ENCODE measurements around the gene ASL. TPM values are rescaled to one million over a fixed set of nuclear protein-coding genes. Genes with fewer than 3 reads are reported as not detected.
"Not testable (repeated sequence)": the region's sequence is repeated elsewhere in the genome, so short reads cannot be mapped to it uniquely, and the experiment has no call there.

Gene ASL
- total and polyA plus RNA-seq, 2 experiments from 2014 or later, result 54.5 to 81.0 TPM

- Histone ChIP-seq H3K9ac (peak overlapping the region; percentile 26; the same call in 1 of the 2 replicates), H3K79me2 (ENCODE audit: insufficient read depth) (peaks cover 90% of the 10 kb centered on the region), H3K4me2 (ENCODE audit: unreplicated experiment) (no peak overlapping the region), H2AFZ (no peak overlapping the region), H3K9me3 (ENCODE audit: low read depth) (no peaks in the 10 kb centered on the region), H3F3A (ENCODE audit: insufficient read depth) (peaks cover 12% of the 10 kb centered on the region), H3K4me1 (ENCODE audit: insufficient read depth) (peaks cover 42% of the 10 kb centered on the region), H3K4me3 (no peak overlapping the region), H4K20me1 (ENCODE audit: insufficient read depth) (no peaks in the 10 kb centered on the region; the same call in 1 of the 2 replicates), H3K36me3 (ENCODE audit: low read depth) (peaks cover 18% of the 10 kb centered on the region), H3K27me3 (replicated peaks; ENCODE audit: insufficient read depth) (no peaks in the 10 kb centered on the region), H3K9me2 (ENCODE audit: insufficient read depth) (no peaks in the 10 kb centered on the region), H3K27ac (0 out of 2 replicates have a peak overlapping the region, but pooled peaks have one; percentile 16)
- no peak for TF ChIP-seq EZH2 (IDR thresholded peaks at IDR 0.05; ENCODE audit: insufficient read depth, poor library complexity, severe bottlenecking)
- TF ChIP-seq EZH2phosphoT487 (IDR thresholded peaks at IDR 0.05; ENCODE audit: insufficient read depth, low read depth), result no peak
- in situ Hi-C loops (cut with MboI), result no loop called here
- DNase-seq, result no peak
- WGBS, 2 experiments (ENCODE audit: low coverage in 1 of 2, low lambda C conversion rate in 2 of 2, missing lambda C conversion rate in 2 of 2), result 45 to 52% methylated on average over 3 of the region's 3 CpGs
Observed at GRCh38 chr7:66118603-66119002, 43.0 kb downstream of the ASL start.

DNA sequence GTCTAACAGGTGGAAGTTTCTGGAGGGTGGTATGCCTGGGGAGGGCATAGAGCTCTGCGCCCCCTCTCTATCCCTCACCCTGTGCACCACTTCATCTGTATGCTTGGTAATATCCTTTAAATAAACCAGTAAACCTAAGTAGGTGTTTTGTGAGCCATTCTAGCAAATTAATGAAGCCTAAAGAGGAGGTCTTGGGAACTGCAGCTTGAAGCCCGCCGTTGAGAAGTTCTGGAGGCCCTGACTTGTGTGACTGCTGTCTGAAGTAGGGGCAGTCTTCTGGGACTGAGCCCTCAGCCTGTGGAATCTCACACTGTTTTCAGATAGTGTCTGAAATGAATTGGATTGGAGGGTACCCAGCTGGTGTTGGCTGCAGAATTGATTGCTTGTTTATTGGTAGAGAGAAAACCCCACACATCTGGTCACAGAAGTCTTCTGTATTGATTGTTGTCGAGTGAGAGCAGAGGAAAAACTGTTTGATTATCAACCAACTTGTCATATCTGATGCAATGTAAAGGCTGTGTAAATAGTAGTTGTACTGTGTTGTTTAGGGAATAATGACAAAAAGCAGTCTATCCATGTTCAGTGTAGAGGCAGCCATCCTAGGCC, 43.7 kb downstream of the ASL start:
- Histone ChIP-seq H3K36me3 (ENCODE audit: low read depth) (peaks cover 18% of the 10 kb centered on the region), H3F3A (ENCODE audit: insufficient read depth) (peaks cover 12% of the 10 kb centered on the region), H3K4me2 (ENCODE audit: unreplicated experiment) (peak overlapping the region; percentile 8), H3K79me2 (ENCODE audit: insufficient read depth) (peaks cover 92% of the 10 kb centered on the region), H3K4me1 (ENCODE audit: insufficient read depth) (peaks cover 35% of the 10 kb centered on the region), H2AFZ (no peak overlapping the region), H3K27me3 (replicated peaks; ENCODE audit: insufficient read depth) (no peaks in the 10 kb centered on the region), H3K27ac (0 out of 2 replicates have a peak overlapping the region, but pooled peaks have one; percentile 16), H3K9ac (no peak overlapping the region), H3K9me3 (ENCODE audit: low read depth) (no peaks in the 10 kb centered on the region), H4K20me1 (ENCODE audit: insufficient read depth) (no peaks in the 10 kb centered on the region; the same call in 1 of the 2 replicates), H3K4me3 (no peak overlapping the region), H3K9me2 (ENCODE audit: insufficient read depth) (no peaks in the 10 kb centered on the region)
- TF ChIP-seq EZH2phosphoT487 (IDR thresholded peaks at IDR 0.05; ENCODE audit: insufficient read depth, low read depth) (no peak), EZH2 (IDR thresholded peaks at IDR 0.05; ENCODE audit: insufficient read depth, poor library complexity, severe bottlenecking) (no peak)
- DNase-seq, result no peak
- WGBS, 2 experiments (ENCODE audit: low coverage in 1 of 2, low lambda C conversion rate in 2 of 2, missing lambda C conversion rate in 2 of 2), result 55 to 66% methylated on average over 4 of the region's 4 CpGs
- in situ Hi-C loops (cut with MboI), result no loop called here

DNA sequence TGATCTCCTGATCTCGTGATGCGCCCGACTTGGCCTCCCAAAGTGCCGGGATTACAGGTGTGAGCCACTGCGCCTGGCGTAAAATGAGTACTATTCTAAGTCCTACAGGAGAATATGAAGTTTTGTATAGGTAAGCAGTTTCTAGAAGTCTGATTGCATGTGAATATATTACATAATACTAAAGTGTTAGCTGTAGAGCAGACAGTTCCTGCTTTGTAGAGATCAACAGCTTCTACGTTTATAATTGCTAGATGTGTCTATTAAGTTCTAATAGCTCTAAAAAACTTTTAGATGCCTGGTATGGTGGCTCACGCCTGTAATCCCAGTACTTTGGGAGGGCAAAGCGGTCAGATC, 47.5 kb downstream of the ASL start:
- TF ChIP-seq EZH2 (IDR thresholded peaks at IDR 0.05; ENCODE audit: insufficient read depth, poor library complexity, severe bottlenecking), result no peak
- TF ChIP-seq EZH2phosphoT487 (IDR thresholded peaks at IDR 0.05; ENCODE audit: insufficient read depth, low read depth), result no peak
- Histone ChIP-seq H3K9ac (no peak overlapping the region), H3K4me3 (no peak overlapping the region), H4K20me1 (ENCODE audit: insufficient read depth) (peaks cover 7% of the 10 kb centered on the region; the same call in 1 of the 2 replicates), H3K27ac (no peak overlapping the region), H2AFZ (no peak overlapping the region), H3K27me3 (replicated peaks; ENCODE audit: insufficient read depth) (no peaks in the 10 kb centered on the region), H3F3A (ENCODE audit: insufficient read depth) (peaks cover 25% of the 10 kb centered on the region), H3K36me3 (ENCODE audit: low read depth) (peaks cover 15% of the 10 kb centered on the region), H3K9me2 (ENCODE audit: insufficient read depth) (no peaks in the 10 kb centered on the region), H3K4me2 (ENCODE audit: unreplicated experiment) (no peak overlapping the region), H3K79me2 (ENCODE audit: insufficient read depth) (peaks cover 100% of the 10 kb centered on the region), H3K4me1 (ENCODE audit: insufficient read depth) (peaks cover 31% of the 10 kb centered on the region), H3K9me3 (ENCODE audit: low read depth) (no peaks in the 10 kb centered on the region)
- in situ Hi-C loops (cut with MboI), result loop anchor here (10.0 kb wide), 1 partner anchor 88 kb away; no protein-coding TSS in a partner anchor
- WGBS, 2 experiments (ENCODE audit: low coverage in 1 of 2, low lambda C conversion rate in 2 of 2, missing lambda C conversion rate in 2 of 2), result 98 to 99% methylated on average over 9 of the region's 9 CpGs
- no peak for DNase-seq

- peaks cover 12% of the 10 kb centered on the region for H3K36me3 ChIP-seq (ENCODE audit: low read depth)
- peaks cover 25% of the 10 kb centered on the region for H3F3A ChIP-seq (ENCODE audit: insufficient read depth)
- not testable (repeated sequence) for H3K27ac ChIP-seq; H2AFZ ChIP-seq; DNase-seq; H3K9me2 ChIP-seq (ENCODE audit: insufficient read depth); H3K4me3 ChIP-seq; H3K4me2 ChIP-seq (ENCODE audit: unreplicated experiment); H3K27me3 ChIP-seq (replicated peaks; ENCODE audit: insufficient read depth); H3K9me3 ChIP-seq (ENCODE audit: low read depth); H3K9ac ChIP-seq; H4K20me1 ChIP-seq (ENCODE audit: insufficient read depth)
- H3K4me1 ChIP-seq (ENCODE audit: insufficient read depth), result peaks cover 19% of the 10 kb centered on the region
- WGBS, 2 experiments (ENCODE audit: low coverage in 1 of 2, low lambda C conversion rate in 2 of 2, missing lambda C conversion rate in 2 of 2), result 58 to 60% methylated on average over 5 of the region's 5 CpGs
- H3K79me2 ChIP-seq (ENCODE audit: insufficient read depth), result peaks cover 100% of the 10 kb centered on the region
- in situ Hi-C loops (cut with MboI), result loop anchor here (10.0 kb wide), 1 partner anchor 90 kb away; no protein-coding TSS in a partner anchor
Observed at GRCh38 chr7:66124569-66124861, 48.9 kb downstream of the ASL start.

All from GM23248 (cell line).